ENCODE results near the gene CBX8. TPM values are rescaled to one million over a fixed set of nuclear protein-coding genes. Genes with fewer than 3 reads are reported as not detected.

CBX8 gene
- total RNA-seq, 2 experiments from 2014 or later, result 4.9 to 5.5 TPM

DNA sequence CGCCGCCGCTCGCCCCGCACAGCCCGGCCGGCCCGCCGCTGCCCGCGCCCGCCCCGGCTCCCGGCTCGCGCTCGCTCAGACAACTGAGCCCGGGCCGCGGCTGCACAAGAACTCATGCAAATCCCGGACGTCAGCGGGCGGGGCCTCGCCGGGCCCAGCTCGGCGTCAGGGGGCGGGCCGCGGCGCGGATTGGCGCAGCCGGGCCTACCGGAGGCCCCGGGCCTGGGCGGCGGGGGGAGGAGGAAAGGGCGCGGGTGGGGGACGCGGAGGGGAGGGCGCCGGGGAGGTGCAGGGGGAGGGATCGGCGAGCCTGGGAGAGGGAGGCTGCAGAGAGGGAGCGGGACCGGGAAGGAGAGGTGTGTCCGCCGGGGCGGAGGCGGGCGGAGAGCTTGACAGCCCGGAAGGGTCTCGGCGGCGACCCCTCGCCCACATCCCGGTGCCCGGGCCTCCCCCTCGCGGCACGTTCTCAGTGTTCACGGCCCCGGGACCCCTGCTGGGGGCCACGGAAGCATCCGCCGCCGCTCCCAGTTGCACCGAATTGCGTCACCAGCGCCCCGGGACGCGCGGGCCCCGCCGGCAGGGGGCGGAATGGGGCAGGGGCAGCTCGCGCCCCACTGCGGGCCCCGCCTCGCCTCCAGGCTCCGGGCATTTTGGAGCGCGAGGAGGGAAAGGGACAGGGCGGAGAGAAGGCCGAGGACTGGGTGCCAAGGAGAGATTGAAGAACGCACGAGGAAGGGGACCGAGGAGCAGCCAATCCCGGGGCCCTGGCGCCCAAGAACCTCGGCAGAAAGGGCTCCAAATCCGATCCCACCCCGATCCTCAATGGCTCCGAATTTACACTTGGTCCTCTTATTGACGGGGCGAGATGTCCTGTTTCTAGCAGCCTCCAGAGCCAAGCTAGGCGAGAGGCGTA, 42.7 kb upstream of the CBX8 start, which contains the start of gene CBX4:
TSS of gene CBX4 (minus strand) at position 85 of the 913 bp plus-strand sequence. CDS start 189 bp downstream, outside the sequence.
- POLR2A ChIA-PET, result interaction anchor here (0.6 to 5.2 kb wide), 24 partner anchors 10 to 161 kb away, joined by 3 to 76 read pairs (median 4); partner anchors contain the start of gene CBX8
- peak within 1 kb of the TSS; percentile 96 for H3K27ac Mint-ChIP-seq
- DNase-seq, result peak; percentile 93
- H3K36me3 Mint-ChIP-seq, result peaks cover 9% of the 10 kb centered on the region
- H3K9me3 Mint-ChIP-seq, result no peaks in the 10 kb centered on the region
- H3K27me3 Mint-ChIP-seq, result peaks cover 29% of the 10 kb centered on the region
- peak; percentile 76 for ATAC-seq (ENCODE audit: low read depth)
- peak within 1 kb of the TSS; percentile 99 for H3K4me3 Mint-ChIP-seq
- peaks cover 19% of the 10 kb centered on the region for H3K4me1 Mint-ChIP-seq

DNA sequence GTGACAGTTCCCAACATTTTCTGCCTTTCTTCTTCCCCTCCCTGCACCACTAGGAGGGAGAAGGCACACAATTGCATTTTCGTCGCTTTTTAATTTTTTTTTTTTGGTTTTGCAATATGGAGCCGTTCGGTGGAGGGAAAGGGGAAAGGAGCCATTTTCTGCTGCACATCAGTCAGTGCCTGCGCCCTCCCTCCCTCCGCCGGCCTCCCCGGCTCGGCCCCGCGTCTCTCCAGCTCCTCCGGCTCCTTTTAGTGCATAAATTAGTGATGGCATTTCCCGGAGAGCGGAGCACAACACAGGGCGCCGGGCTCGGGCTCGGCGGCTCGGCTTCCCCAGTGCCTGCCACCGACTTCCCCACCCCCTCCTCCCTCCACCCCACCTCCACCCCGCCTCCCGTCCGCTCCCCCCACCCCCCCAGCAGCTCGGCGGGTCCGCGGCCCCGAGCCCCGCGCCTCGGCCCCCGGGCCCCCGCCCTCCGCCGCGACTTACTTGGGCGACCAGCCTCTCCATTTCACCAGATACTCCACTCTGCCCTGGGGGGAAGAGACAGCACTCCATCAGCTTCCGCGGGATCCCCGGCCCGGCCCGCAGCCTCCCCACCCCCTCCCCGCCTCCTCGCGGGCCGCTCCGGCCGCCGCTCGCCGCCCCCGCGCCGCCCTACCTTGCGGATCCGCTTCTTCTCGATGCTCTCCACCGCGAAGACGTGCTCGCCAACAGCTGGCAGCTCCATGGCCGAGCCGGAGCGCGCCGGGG, 41.8 kb upstream of the CBX8 start:
- DNase-seq (peak; percentile 79), ATAC-seq (ENCODE audit: low read depth) (peak; percentile 19)
- H3K4me1 Mint-ChIP-seq, result peaks cover 19% of the 10 kb centered on the region
- H3K27ac Mint-ChIP-seq, result peak overlapping the region; percentile 96
- peaks cover 29% of the 10 kb centered on the region for H3K27me3 Mint-ChIP-seq
- H3K36me3 Mint-ChIP-seq, result peaks cover 10% of the 10 kb centered on the region
- H3K9me3 Mint-ChIP-seq, result no peaks in the 10 kb centered on the region
- POLR2A ChIA-PET, result interaction anchor here (1.0 to 5.2 kb wide), 18 partner anchors 9 to 162 kb away, joined by 3 to 76 read pairs (median 6); partner anchors contain the start of gene CBX8
- peak overlapping the region; percentile 99 for H3K4me3 Mint-ChIP-seq

DNA sequence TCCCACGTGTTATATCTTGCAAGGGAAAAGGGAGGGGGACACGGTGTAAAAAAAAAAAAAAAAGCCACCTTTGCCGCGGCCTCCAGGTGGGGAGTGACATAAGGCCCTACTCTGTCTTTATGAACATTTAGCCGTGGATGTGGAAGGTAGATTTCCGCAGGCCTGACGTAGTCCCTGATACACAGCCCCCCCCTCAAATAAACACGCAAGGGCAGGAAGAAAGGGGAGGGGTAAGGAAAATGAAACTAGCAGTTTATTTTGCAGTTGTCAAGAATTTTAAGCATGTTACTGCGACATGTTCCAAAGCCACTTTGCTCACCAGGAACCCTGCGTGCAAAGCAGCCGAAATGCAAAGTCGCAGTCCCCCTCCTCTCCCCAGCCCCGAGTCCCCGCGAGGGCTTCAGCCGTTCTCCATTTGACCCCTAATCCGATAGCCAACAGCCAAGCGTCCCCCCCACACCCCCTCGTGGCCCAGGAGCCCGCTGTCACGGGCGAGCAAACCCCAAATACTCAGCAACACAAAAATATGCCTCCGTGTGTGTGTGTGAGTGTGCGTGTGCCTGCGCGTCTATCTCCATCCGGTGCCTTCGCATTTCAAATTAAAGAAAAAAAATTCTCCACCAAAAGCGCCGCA, 41.1 kb upstream of the CBX8 start:
- peak overlapping the region; percentile 96 for H3K27ac Mint-ChIP-seq
- peaks cover 22% of the 10 kb centered on the region for H3K4me1 Mint-ChIP-seq
- no peaks in the 10 kb centered on the region for H3K9me3 Mint-ChIP-seq
- H3K4me3 Mint-ChIP-seq, result peak overlapping the region; percentile 99
- ATAC-seq (ENCODE audit: low read depth), result no peak
- peaks cover 24% of the 10 kb centered on the region for H3K27me3 Mint-ChIP-seq
- POLR2A ChIA-PET, result interaction anchor here (1.1 to 5.2 kb wide), 16 partner anchors 9 to 163 kb away, joined by 4 to 76 read pairs (median 8); no protein-coding TSS in a partner anchor
- peaks cover 12% of the 10 kb centered on the region for H3K36me3 Mint-ChIP-seq
- peak; percentile 61 for DNase-seq

DNA sequence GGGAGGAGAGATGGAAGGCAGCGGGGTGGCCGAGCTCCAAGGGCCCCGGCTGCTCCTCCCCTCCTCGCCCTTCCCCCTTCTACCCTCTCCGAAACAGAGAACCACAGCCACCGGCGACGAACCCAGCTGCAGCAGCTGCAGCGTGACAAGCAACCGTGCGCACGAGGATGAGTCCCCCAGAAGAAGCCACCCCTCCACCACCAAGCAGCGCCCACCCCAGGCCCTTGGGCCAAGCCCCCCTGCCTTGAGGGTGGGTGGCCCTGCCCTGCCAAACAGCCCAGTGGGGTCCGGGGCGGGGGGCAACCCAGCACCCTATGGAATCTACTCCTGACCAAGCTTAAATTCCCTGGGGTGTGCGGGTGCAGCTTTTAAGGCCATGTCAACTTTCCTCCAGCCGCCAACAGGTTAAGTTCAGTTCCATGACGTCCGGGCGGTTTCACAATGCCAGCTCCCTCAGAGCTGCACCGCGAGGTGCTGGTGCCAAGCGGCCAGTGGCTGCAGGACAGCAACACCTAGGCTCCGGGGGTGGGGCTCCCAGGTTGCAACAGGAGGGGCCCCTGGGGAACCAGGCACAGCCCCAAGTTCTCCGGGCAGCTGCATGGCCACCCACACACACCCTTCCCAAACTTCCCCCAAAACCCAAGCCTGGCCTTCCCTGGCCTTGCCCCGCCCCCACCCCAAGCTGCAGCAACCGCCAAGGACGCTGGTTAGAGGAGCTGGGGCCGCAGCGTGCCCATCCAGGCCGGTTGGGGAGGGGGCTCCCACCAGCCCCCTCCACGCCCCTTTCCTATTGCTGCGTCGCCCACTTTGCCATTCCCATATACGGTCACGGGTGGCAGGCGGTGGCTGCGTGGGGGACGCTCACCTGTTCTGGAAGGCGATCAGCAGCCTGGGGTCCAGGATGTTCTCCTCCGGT, 40.4 kb upstream of the CBX8 start:
- ATAC-seq (ENCODE audit: low read depth), result peak; percentile 29
- peaks cover 20% of the 10 kb centered on the region for H3K4me1 Mint-ChIP-seq
- H3K27me3 Mint-ChIP-seq, result peaks cover 19% of the 10 kb centered on the region

DNA sequence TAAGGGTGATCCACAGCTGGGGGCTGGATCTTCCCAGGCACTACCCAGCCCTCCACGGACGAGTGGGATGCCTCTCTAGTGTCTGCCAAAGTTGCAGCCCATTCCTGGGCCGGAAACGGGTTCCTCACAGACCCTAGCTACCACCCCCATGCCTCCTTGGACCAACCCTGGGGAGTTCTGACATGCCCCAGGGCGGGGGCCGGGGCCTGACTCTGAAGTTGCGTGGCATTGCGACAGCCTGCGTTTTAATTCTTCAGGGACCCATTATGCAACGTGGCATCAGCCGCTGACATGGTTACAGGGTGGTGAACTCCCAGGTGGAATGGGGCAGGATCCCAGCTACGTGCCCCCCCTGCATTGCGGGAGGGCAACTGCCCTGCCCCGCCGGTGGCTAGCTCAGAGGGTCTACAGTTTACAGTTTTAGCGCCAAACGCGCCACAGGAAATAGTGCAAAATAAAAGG, 39.7 kb upstream of the CBX8 start:
- Mint-ChIP-seq H3K27ac (peak overlapping the region; percentile 96), H3K9me3 (no peaks in the 10 kb centered on the region), H3K36me3 (peaks cover 14% of the 10 kb centered on the region), H3K4me3 (peak overlapping the region; percentile 99), H3K4me1 (peaks cover 17% of the 10 kb centered on the region), H3K27me3 (peaks cover 14% of the 10 kb centered on the region)
- ATAC-seq (ENCODE audit: low read depth) (no peak), DNase-seq (no peak)
- POLR2A ChIA-PET, result interaction anchor here (0.6 to 2.3 kb wide), 17 partner anchors 8 to 160 kb away, joined by 3 to 17 read pairs (median 5); partner anchors contain the start of genes CBX2 and CBX8

More for the DNA sequence above, 40.4 kb upstream of the CBX8 start:
- DNase-seq, result peak; percentile 72
- POLR2A ChIA-PET, result interaction anchor here (0.6 to 2.3 kb wide), 16 partner anchors 9 to 160 kb away, joined by 3 to 17 read pairs (median 6); partner anchors contain the start of gene CBX8
- Mint-ChIP-seq H3K4me3 (peak overlapping the region; percentile 99), H3K9me3 (no peaks in the 10 kb centered on the region), H3K36me3 (peaks cover 14% of the 10 kb centered on the region), H3K27ac (peak overlapping the region; percentile 96)

DNA sequence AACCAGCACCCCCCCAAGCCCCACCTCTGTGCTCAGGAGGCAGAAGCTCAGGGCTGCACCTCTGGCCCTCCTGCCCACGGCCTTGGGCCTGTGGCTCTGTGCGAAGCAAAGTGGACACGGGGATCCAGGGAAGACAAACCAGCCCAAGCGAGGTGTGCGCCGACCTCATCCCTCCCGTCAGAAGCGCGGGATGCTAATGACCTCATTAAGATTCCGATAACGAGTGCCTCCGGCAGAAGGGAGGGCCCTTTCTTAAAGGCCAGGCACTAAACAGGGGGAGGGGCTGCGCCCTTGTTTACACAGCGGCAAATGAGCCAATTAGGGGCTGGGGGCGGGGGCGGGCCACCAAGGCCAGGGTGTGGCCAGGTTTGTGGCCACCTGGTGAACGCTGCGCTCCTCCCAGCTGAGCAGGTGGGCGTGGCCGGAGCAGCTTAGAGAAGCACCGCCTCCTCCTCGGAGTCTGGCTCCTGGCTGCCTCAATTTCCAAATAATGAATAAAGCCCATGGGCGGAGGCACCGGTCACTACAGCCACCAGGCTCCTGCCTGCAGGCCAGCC, 39.2 kb upstream of the CBX8 start:
- H3K4me3 Mint-ChIP-seq, result no peak overlapping the region
- ATAC-seq (ENCODE audit: low read depth), result no peak
- H3K27me3 Mint-ChIP-seq, result peaks cover 9% of the 10 kb centered on the region
- no peak overlapping the region for H3K27ac Mint-ChIP-seq
- H3K36me3 Mint-ChIP-seq, result peaks cover 14% of the 10 kb centered on the region
- DNase-seq, result no peak
- H3K4me1 Mint-ChIP-seq, result peaks cover 18% of the 10 kb centered on the region
- no peaks in the 10 kb centered on the region for H3K9me3 Mint-ChIP-seq
- POLR2A ChIA-PET, result interaction anchor here (0.6 to 2.3 kb wide), 16 partner anchors 8 to 158 kb away, joined by 3 to 17 read pairs (median 6); partner anchors contain the start of genes CBX2 and CBX8

DNA sequence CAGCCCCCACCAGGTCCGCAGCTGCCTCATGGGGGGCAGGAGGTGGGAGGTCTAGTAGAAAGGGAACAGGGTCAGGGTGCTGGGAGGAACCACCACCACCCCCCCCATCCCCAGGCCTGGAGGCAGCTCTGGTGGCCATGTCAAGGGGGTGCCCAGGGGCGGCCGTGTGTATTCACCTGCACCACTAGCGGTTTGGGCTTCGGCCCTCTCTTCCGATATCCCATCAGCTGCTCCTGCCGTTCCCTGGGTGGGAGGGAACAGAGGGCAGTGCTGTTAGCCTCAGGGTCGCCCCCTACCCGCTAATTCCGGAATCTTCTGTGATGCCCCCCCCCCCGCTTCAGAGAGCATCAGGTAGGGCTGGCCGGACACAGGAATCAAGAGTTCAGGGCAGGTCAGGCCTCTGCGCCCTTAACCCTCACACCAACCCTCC, 38.6 kb upstream of the CBX8 start:
- H3K27me3 Mint-ChIP-seq, result peaks cover 5% of the 10 kb centered on the region
- DNase-seq (no peak), ATAC-seq (ENCODE audit: low read depth) (no peak)
- POLR2A ChIA-PET, result interaction anchor here (0.9 to 2.3 kb wide), 8 partner anchors 10 to 57 kb away, joined by 3 to 17 read pairs (median 4); partner anchors contain the start of genes CBX2 and CBX8
- peaks cover 18% of the 10 kb centered on the region for H3K4me1 Mint-ChIP-seq
- H3K4me3 Mint-ChIP-seq, result no peak overlapping the region
- no peaks in the 10 kb centered on the region for H3K9me3 Mint-ChIP-seq
- H3K36me3 Mint-ChIP-seq, result peaks cover 14% of the 10 kb centered on the region
- H3K27ac Mint-ChIP-seq, result no peak overlapping the region

DNA sequence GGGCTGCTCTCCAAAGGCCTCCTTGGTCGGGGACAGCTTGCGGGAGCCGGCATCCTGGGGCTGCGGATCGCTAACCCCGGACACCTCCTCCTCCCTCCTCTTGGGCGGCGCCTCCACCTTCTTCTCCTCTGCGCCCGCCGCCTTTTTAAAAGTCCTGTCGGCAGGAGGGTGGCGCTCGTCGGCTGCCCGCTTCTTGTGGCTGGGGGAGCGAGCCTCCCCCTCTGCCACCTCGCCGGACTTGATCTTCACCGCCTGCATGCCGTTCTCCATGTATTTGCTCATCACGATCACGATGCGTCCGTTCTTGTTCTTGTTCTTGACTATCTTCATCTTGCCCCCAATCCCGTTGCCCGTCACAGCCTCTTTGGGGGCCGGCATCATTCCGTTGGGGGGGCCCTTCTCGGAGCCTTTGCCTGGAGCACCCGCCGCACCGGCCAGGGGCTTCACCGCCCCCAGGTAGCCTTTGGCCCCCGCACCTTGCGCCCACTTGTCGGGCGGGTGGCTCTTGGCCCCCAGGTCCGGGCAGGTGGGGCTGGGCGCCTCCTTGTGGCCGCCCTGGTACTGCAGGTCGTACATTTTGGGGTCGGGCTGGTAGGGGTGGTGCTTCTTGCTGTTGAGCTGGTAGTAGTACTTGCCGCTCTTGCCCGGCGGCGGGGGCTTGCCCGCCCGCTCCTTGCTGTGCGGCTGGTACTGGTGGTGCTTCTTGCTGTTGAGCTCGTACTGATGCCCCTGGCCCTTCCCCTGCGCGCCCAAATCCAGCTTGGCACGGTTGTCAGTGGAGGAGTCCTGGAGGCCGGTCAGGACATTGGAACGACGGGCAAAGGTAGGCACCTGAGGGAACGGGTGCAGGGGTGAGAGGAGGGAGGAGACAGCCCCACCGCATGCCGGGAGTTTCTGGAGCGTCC, 37.9 kb upstream of the CBX8 start:
- POLR2A ChIA-PET, result interaction anchor here (0.9 to 1.8 kb wide), 6 partner anchors 10 to 57 kb away, joined by 3 to 7 read pairs (median 3); partner anchors contain the start of genes CBX2 and CBX8
- H3K4me3 Mint-ChIP-seq, result no peak overlapping the region
- no peaks in the 10 kb centered on the region for H3K9me3 Mint-ChIP-seq
- no peak overlapping the region for H3K27ac Mint-ChIP-seq
- DNase-seq (peak; percentile 74), ATAC-seq (ENCODE audit: low read depth) (no peak)
- H3K36me3 Mint-ChIP-seq, result peaks cover 14% of the 10 kb centered on the region
- H3K27me3 Mint-ChIP-seq, result peaks cover 2% of the 10 kb centered on the region
- H3K4me1 Mint-ChIP-seq, result peaks cover 18% of the 10 kb centered on the region

DNA sequence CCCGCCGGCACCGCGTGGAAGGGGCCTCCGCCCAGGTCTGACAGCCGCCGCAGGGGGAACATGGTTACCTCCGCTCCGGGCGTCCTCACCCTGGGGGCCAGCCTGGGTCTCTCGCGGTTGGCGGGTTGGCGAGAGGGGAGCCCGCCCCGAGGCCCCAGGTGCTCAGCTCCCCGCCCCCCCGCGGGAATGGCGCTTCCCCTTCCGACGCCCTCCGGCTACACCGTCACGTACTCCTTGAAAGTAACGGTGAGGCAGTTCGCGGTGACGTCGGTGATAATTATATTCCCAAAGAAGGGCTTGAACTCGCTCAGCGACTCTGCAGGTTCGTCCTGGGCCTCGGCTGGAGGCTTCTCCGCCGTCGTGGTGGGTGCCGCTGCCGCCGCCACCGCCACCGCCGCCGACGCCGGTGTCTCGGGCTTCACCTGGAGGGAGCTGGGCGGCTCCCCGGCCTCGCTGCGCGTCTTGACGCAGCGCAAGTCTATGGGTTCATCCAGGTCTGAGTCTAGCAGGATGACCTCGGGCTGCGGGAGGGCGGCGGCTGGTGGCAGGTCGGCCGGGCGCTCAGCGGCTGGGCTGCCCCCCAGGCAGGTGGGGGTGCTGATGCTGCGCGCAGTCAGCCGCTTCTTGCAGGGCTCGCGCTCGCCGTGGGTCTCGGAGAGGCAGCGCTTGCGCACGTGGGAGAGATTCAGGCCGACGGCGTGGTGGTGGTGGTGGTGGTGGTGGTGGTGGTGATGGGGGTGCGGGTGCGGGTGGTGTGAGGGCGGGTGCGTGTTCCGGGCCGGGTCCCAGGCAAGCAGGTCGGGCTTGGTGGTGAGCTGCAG, 37.1 kb upstream of the CBX8 start:
- Mint-ChIP-seq H3K27me3 (peaks cover 5% of the 10 kb centered on the region), H3K4me3 (no peak overlapping the region), H3K9me3 (no peaks in the 10 kb centered on the region), H3K27ac (no peak overlapping the region), H3K36me3 (peaks cover 14% of the 10 kb centered on the region), H3K4me1 (peaks cover 24% of the 10 kb centered on the region)
- ATAC-seq (ENCODE audit: low read depth), result no peak
- POLR2A ChIA-PET, result no interaction called here
- DNase-seq, result no peak

DNA sequence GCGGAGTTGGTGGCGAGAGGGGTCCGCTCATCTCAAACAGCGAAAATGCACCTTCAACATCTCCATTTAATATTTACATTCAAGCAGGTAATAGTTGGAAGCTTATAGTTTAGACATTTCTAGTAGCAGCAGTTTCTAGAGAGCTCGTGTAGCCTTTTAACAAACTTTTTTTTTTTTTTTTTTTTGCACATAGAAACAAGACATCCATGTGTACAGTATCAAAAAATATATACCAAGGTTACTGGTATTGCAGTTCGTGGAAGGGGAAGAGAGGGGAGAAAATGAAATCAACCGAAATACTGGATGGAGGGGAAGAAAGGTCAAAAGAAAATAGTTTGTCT, 36.2 kb upstream of the CBX8 start:
- H3K4me1 Mint-ChIP-seq, result peaks cover 30% of the 10 kb centered on the region
- H3K4me3 Mint-ChIP-seq, result peak overlapping the region; percentile 51
- POLR2A ChIA-PET, result interaction anchor here (0.7 kb wide), 1 partner anchor 34 kb away, joined by 5 read pairs; no protein-coding TSS in a partner anchor
- H3K9me3 Mint-ChIP-seq, result no peaks in the 10 kb centered on the region
- no peak for ATAC-seq (ENCODE audit: low read depth)
- peaks cover 5% of the 10 kb centered on the region for H3K27me3 Mint-ChIP-seq
- no peak for DNase-seq
- no peak overlapping the region for H3K27ac Mint-ChIP-seq
- H3K36me3 Mint-ChIP-seq, result peaks cover 10% of the 10 kb centered on the region
